WTC11 (cell line): Measurements from ENCODE around the gene TRMO. TPM values are rescaled to one million over a fixed set of nuclear protein-coding genes. Genes with fewer than 3 reads are reported as not detected.

Source experiments
- ATAC-seq: fragments of 200-7000 bp; cut with Tn5 transposase; 2 replicates; pipeline ENCODE4 v1.10.0; 2021; ENCODE audit warnings: mild to moderate bottlenecking, moderate library complexity
- CTCF ChIA-PET: fragments of 300-600 bp; sonication (Branson Sonifier 250); formaldehyde crosslinking; loops from one replicate; lab custom pipeline; 2021; ENCODE audit warnings: antibody characterized with exemption; lab: Charles Lee
- POLR2A ChIA-PET: fragments of 350-600 bp; sonication (Branson Sonifier 250); formaldehyde crosslinking; loops from one replicate; lab custom pipeline; 2021; ENCODE audit warnings: antibody characterized with exemption; lab: Charles Lee
- DNase-seq: peaks from one replicate; pipeline ENCODE4 v3.0.0; 2021; ENCODE audit warnings: low spot score
- H3K27ac Mint-ChIP-seq: 2 replicates; pipeline ENCODE4 v1.8.0; 2021; ENCODE audit warnings: mixed read lengths
- H3K27me3 Mint-ChIP-seq: 2 replicates; pipeline ENCODE4 v1.8.0; 2021; ENCODE audit warnings: low read depth, mild to moderate bottlenecking, moderate library complexity, mixed read lengths
- H3K36me3 Mint-ChIP-seq: 2 replicates; pipeline ENCODE4 v1.8.0; 2021; ENCODE audit warnings: mixed read lengths
- H3K4me1 Mint-ChIP-seq: 2 replicates; pipeline ENCODE4 v1.8.0; 2022; ENCODE audit warnings: mixed read lengths
- H3K4me3 Mint-ChIP-seq: 2 replicates; pipeline ENCODE4 v1.8.0; 2021; ENCODE audit warnings: mild to moderate bottlenecking, moderate library complexity, mixed read lengths
- H3K9me3 Mint-ChIP-seq: 2 replicates; pipeline ENCODE4 v1.8.0; 2021; ENCODE audit warnings: mixed read lengths
- CBFB ChIP-seq: sonication (generic); formaldehyde crosslinking; IDR thresholded peaks from 2 replicates; pipeline ENCODE4 v1.8.1; 2022; ENCODE audit warnings: mild to moderate bottlenecking, low read depth, missing genetic modification reagents
- ESRRA ChIP-seq: sonication (generic); formaldehyde crosslinking; IDR thresholded peaks from 2 replicates; pipeline ENCODE4 v1.8.1; 2022; ENCODE audit warnings: mild to moderate bottlenecking, missing genetic modification reagents, borderline replicate concordance
- FOXP1 ChIP-seq: sonication (generic); formaldehyde crosslinking; IDR thresholded peaks from 2 replicates; pipeline ENCODE4 v1.8.0; 2022; ENCODE audit warnings: missing genetic modification reagents, mild to moderate bottlenecking, moderate library complexity, borderline replicate concordance
- GRHL2 ChIP-seq: fragments of 250-450 bp; sonication (Bioruptor Pico); IDR thresholded peaks from 2 replicates; pipeline ENCODE4 v1.8.0; 2022; ENCODE audit warnings: mild to moderate bottlenecking, moderate library complexity; ENCODE audit not compliant: insufficient replicate concordance, severe bottlenecking
- JAZF1 ChIP-seq: fragments of 250-450 bp; sonication (Bioruptor Pico); IDR thresholded peaks from 2 replicates; pipeline ENCODE4 v1.9.0; 2021; ENCODE audit warnings: moderate library complexity, mild to moderate bottlenecking, inconsistent platforms
- NR3C1 ChIP-seq: sonication (generic); formaldehyde crosslinking; conservative IDR thresholded peaks from 2 replicates; pipeline ENCODE4 v1.8.1; 2023; ENCODE audit warnings: low read depth, mild to moderate bottlenecking, missing genetic modification reagents
- SMAD4 ChIP-seq: sonication (generic); formaldehyde crosslinking; IDR thresholded peaks from 2 replicates; pipeline ENCODE4 v1.8.0; 2022; ENCODE audit warnings: mild to moderate bottlenecking, missing genetic modification reagents
- SOX15 ChIP-seq: fragments of 250-450 bp; sonication (Bioruptor Pico); IDR thresholded peaks from 2 replicates; pipeline ENCODE4 v1.9.0; 2021; ENCODE audit warnings: mild to moderate bottlenecking
- ZBTB21 ChIP-seq: sonication (generic); formaldehyde crosslinking; IDR thresholded peaks from 2 replicates; pipeline ENCODE4 v1.8.1; 2023; ENCODE audit warnings: mild to moderate bottlenecking, missing genetic modification reagents, borderline replicate concordance
- ZNF138 ChIP-seq: sonication (generic); formaldehyde crosslinking; conservative IDR thresholded peaks from 2 replicates; pipeline ENCODE4 v1.8.1; 2022; ENCODE audit warnings: mild to moderate bottlenecking, moderate library complexity, missing genetic modification reagents
- ZNF263 ChIP-seq: sonication (generic); formaldehyde crosslinking; IDR thresholded peaks from 2 replicates; pipeline ENCODE4 v1.8.1; 2022; ENCODE audit warnings: low read depth, mild to moderate bottlenecking, moderate library complexity, missing genetic modification reagents
- ZNF423 ChIP-seq: fragments of 250-450 bp; sonication (Bioruptor Pico); IDR thresholded peaks from 2 replicates; pipeline ENCODE4 v2.1.2; 2022; ENCODE audit warnings: mild to moderate bottlenecking, moderate library complexity
- ZNF671 ChIP-seq: fragments of 250-450 bp; sonication (Bioruptor Pico); IDR thresholded peaks from 2 replicates; pipeline ENCODE4 v1.8.0; 2021; ENCODE audit warnings: mild to moderate bottlenecking
- total RNA-seq: library from RNA; stranded (reverse); gene quantifications from 3 replicates; pipeline ENCODE4 v1.2.3, GENCODE V29; 2021
- TF ChIP-seq, protein P1 (sequence below): fragments of 250-450 bp; sonication (Bioruptor Pico); IDR thresholded peaks from 2 replicates; pipeline ENCODE4 v1.8.0; 2021; ENCODE audit warnings: mild to moderate bottlenecking
- TF ChIP-seq, protein P2 (sequence below): fragments of 200-600 bp; IDR thresholded peaks from 2 replicates; pipeline ENCODE4 v1.8.0; 2022; ENCODE audit warnings: antibody characterized with exemption
- TF ChIP-seq, protein P3 (sequence below): sonication (generic); formaldehyde crosslinking; IDR thresholded peaks from 2 replicates; pipeline ENCODE4 v1.8.1; 2023; ENCODE audit warnings: mild to moderate bottlenecking, missing genetic modification reagents, moderate library complexity
- TF ChIP-seq, protein P4 (sequence below): sonication (generic); formaldehyde crosslinking; IDR thresholded peaks from 2 replicates; pipeline ENCODE4 v1.8.0; 2022; ENCODE audit warnings: mild to moderate bottlenecking, missing genetic modification reagents
- TF ChIP-seq, protein P5 (sequence below): sonication (generic); formaldehyde crosslinking; IDR thresholded peaks from 2 replicates; pipeline ENCODE4 v1.8.1; 2022; ENCODE audit warnings: missing genetic modification reagents, borderline replicate concordance
- TF ChIP-seq, protein P6 (sequence below): fragments of 250-450 bp; sonication (Bioruptor Pico); IDR thresholded peaks from 2 replicates; pipeline ENCODE4 v2.1.2; 2022; ENCODE audit warnings: mild to moderate bottlenecking, moderate library complexity
- TF ChIP-seq, protein P7 (sequence below): sonication (generic); formaldehyde crosslinking; IDR thresholded peaks from 2 replicates; pipeline ENCODE4 v1.8.0; 2022; ENCODE audit warnings: missing genetic modification reagents
- TF ChIP-seq, protein P8 (sequence below): sonication (generic); formaldehyde crosslinking; IDR thresholded peaks from 2 replicates; pipeline ENCODE4 v1.8.1; 2022; ENCODE audit warnings: mild to moderate bottlenecking, missing genetic modification reagents, moderate library complexity, borderline replicate concordance

TRMO gene
- total RNA-seq, 1 experiment from 2014 or later = 4.6 TPM

DNA sequence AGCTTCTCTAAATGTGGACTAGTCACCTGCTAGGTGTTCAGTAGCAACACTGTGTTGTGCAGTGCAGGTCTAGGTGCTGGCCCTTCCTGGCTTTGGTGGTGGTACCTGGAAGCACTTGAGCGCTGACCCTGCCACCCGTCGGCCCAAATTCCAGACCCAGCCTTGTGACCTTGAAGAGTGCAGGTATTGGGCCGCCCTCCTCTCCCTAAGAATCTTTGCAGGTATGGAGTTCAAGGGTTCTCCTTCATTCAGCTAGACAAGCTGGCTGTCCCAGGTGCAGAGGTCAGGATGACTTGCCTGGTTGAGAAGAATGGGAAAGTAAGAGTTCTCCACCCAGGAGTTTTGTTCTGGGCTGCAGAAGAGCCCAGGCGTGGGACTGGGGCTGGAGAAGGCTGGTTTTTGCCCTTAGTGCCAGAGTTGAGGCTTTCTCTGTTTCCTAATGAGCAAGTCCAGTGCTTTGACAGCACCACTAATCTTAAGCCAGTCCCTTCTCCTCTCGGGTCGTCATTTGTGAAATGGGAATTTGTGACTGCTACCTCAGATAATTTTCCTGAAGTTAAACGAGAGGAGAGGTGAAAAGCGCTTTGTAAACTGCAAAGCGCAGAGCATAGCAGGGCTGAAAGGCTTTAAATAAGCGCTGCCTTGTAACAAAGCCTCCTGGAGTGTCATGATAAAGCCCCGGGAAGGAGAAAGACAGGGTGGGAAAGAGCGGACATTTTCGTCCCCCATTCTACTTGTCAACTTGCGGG is 65.3 kb downstream of the TRMO start (continued):
- TF ChIP-seq, protein P1, sequence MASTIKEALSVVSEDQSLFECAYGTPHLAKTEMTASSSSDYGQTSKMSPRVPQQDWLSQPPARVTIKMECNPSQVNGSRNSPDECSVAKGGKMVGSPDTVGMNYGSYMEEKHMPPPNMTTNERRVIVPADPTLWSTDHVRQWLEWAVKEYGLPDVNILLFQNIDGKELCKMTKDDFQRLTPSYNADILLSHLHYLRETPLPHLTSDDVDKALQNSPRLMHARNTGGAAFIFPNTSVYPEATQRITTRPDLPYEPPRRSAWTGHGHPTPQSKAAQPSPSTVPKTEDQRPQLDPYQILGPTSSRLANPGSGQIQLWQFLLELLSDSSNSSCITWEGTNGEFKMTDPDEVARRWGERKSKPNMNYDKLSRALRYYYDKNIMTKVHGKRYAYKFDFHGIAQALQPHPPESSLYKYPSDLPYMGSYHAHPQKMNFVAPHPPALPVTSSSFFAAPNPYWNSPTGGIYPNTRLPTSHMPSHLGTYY = no peak
- TF ChIP-seq, protein P2, sequence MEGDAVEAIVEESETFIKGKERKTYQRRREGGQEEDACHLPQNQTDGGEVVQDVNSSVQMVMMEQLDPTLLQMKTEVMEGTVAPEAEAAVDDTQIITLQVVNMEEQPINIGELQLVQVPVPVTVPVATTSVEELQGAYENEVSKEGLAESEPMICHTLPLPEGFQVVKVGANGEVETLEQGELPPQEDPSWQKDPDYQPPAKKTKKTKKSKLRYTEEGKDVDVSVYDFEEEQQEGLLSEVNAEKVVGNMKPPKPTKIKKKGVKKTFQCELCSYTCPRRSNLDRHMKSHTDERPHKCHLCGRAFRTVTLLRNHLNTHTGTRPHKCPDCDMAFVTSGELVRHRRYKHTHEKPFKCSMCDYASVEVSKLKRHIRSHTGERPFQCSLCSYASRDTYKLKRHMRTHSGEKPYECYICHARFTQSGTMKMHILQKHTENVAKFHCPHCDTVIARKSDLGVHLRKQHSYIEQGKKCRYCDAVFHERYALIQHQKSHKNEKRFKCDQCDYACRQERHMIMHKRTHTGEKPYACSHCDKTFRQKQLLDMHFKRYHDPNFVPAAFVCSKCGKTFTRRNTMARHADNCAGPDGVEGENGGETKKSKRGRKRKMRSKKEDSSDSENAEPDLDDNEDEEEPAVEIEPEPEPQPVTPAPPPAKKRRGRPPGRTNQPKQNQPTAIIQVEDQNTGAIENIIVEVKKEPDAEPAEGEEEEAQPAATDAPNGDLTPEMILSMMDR = no peak
- TF ChIP-seq, protein P3, sequence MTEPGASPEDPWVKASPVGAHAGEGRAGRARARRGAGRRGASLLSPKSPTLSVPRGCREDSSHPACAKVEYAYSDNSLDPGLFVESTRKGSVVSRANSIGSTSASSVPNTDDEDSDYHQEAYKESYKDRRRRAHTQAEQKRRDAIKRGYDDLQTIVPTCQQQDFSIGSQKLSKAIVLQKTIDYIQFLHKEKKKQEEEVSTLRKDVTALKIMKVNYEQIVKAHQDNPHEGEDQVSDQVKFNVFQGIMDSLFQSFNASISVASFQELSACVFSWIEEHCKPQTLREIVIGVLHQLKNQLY = no peak
- no peak for TF ChIP-seq JAZF1 (CRISPR knock-in tag)
- no peak for TF ChIP-seq ZNF671
- TF ChIP-seq FOXP1 (CRISPR knock-in tag) = no peak
- no peak for TF ChIP-seq SOX15 (CRISPR knock-in tag)
- TF ChIP-seq, protein P4, sequence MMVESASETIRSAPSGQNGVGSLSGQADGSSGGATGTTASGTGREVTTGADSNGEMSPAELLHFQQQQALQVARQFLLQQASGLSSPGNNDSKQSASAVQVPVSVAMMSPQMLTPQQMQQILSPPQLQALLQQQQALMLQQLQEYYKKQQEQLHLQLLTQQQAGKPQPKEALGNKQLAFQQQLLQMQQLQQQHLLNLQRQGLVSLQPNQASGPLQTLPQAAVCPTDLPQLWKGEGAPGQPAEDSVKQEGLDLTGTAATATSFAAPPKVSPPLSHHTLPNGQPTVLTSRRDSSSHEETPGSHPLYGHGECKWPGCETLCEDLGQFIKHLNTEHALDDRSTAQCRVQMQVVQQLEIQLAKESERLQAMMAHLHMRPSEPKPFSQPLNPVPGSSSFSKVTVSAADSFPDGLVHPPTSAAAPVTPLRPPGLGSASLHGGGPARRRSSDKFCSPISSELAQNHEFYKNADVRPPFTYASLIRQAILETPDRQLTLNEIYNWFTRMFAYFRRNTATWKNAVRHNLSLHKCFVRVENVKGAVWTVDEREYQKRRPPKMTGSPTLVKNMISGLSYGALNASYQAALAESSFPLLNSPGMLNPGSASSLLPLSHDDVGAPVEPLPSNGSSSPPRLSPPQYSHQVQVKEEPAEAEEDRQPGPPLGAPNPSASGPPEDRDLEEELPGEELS (CRISPR knock-in tag) = no peak
- no peak for TF ChIP-seq NR3C1 (CRISPR knock-in tag)
- TF ChIP-seq ESRRA (CRISPR knock-in tag) = no peak
- no peak for TF ChIP-seq ZNF138 (CRISPR knock-in tag)
- TF ChIP-seq, all 79 proteins: peak for 0

DNA sequence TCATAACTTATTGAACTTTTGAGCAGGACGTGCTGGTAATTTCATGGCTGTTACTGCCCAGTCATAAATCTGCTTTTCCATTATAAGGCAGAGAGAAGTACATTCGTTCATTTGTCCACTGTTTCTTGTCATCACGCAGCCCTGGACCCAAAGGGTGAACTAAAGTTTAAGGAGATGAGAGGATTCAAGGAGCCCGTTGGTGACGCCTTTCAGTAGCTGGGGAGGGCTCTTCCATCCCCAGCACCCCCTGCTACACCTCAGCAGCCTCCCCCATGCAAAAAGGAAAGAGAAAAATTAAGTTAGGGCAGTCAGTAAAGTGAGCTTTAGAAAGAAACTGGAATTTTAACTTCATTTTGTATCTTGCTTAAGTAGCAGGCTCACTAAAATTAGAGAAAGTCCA is 66.4 kb downstream of the TRMO start:
- no peak for ATAC-seq
- H3K36me3 Mint-ChIP-seq = 0 out of 2 replicates have a peak, but pooled peaks cover 2% of the 10 kb centered on the region
- H3K4me1 Mint-ChIP-seq = peaks cover 39% of the 10 kb centered on the region
- no peak overlapping the region for H3K4me3 Mint-ChIP-seq
- H3K27ac Mint-ChIP-seq = no peak overlapping the region
- no peak for DNase-seq
- peaks cover 94% of the 10 kb centered on the region for H3K27me3 Mint-ChIP-seq
- ChIA-PET POLR2A (no interaction called here), CTCF (interaction anchor here (0.6 kb wide), 1 partner anchor 341 kb away, joined by 3 read pairs; no protein-coding TSS in a partner anchor)
- no peaks in the 10 kb centered on the region for H3K9me3 Mint-ChIP-seq
- TF ChIP-seq CBFB (CRISPR knock-in tag) (no peak), ZBTB21 (CRISPR knock-in tag) (no peak), ZNF263 (CRISPR knock-in tag) (no peak), GRHL2 (CRISPR knock-in tag) (no peak), ZNF423 (no peak), SMAD4 (CRISPR knock-in tag) (no peak)
- TF ChIP-seq, protein P5, sequence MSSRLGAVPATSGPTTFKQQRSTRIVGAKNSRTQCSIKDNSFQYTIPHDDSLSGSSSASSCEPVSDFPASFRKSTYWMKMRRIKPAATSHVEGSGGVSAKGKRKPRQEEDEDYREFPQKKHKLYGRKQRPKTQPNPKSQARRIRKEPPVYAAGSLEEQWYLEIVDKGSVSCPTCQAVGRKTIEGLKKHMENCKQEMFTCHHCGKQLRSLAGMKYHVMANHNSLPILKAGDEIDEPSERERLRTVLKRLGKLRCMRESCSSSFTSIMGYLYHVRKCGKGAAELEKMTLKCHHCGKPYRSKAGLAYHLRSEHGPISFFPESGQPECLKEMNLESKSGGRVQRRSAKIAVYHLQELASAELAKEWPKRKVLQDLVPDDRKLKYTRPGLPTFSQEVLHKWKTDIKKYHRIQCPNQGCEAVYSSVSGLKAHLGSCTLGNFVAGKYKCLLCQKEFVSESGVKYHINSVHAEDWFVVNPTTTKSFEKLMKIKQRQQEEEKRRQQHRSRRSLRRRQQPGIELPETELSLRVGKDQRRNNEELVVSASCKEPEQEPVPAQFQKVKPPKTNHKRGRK (CRISPR knock-in tag) = no peak
- TF ChIP-seq, protein P6, sequence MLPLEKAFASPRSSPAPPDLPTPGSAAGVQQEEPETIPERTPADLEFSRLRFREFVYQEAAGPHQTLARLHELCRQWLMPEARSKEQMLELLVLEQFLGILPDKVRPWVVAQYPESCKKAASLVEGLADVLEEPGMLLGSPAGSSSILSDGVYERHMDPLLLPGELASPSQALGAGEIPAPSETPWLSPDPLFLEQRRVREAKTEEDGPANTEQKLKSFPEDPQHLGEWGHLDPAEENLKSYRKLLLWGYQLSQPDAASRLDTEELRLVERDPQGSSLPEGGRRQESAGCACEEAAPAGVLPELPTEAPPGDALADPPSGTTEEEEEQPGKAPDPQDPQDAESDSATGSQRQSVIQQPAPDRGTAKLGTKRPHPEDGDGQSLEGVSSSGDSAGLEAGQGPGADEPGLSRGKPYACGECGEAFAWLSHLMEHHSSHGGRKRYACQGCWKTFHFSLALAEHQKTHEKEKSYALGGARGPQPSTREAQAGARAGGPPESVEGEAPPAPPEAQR (CRISPR knock-in tag) = no peak
- TF ChIP-seq, protein P7, sequence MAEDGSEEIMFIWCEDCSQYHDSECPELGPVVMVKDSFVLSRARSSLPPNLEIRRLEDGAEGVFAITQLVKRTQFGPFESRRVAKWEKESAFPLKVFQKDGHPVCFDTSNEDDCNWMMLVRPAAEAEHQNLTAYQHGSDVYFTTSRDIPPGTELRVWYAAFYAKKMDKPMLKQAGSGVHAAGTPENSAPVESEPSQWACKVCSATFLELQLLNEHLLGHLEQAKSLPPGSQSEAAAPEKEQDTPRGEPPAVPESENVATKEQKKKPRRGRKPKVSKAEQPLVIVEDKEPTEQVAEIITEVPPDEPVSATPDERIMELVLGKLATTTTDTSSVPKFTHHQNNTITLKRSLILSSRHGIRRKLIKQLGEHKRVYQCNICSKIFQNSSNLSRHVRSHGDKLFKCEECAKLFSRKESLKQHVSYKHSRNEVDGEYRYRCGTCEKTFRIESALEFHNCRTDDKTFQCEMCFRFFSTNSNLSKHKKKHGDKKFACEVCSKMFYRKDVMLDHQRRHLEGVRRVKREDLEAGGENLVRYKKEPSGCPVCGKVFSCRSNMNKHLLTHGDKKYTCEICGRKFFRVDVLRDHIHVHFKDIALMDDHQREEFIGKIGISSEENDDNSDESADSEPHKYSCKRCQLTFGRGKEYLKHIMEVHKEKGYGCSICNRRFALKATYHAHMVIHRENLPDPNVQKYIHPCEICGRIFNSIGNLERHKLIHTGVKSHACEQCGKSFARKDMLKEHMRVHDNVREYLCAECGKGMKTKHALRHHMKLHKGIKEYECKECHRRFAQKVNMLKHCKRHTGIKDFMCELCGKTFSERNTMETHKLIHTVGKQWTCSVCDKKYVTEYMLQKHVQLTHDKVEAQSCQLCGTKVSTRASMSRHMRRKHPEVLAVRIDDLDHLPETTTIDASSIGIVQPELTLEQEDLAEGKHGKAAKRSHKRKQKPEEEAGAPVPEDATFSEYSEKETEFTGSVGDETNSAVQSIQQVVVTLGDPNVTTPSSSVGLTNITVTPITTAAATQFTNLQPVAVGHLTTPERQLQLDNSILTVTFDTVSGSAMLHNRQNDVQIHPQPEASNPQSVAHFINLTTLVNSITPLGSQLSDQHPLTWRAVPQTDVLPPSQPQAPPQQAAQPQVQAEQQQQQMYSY (CRISPR knock-in tag) = no peak
- TF ChIP-seq, protein P3 = no peak
- TF ChIP-seq, protein P8, sequence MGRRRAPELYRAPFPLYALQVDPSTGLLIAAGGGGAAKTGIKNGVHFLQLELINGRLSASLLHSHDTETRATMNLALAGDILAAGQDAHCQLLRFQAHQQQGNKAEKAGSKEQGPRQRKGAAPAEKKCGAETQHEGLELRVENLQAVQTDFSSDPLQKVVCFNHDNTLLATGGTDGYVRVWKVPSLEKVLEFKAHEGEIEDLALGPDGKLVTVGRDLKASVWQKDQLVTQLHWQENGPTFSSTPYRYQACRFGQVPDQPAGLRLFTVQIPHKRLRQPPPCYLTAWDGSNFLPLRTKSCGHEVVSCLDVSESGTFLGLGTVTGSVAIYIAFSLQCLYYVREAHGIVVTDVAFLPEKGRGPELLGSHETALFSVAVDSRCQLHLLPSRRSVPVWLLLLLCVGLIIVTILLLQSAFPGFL (CRISPR knock-in tag) = no peak
